HepG2 (cell line): ENCODE data around the gene SCAANT1. TPM values are rescaled to one million over a fixed set of nuclear protein-coding genes. Genes with fewer than 3 reads are reported as not detected.

Source experiments
- ATAC-seq: fragments of 200-7000 bp; cut with Tn5 transposase; 3 replicates; pipeline ENCODE4 v1.9.1; 2020; ENCODE audit warnings: mild to moderate bottlenecking, moderate library complexity
- BruUV-seq: library from RNA; stranded (reverse); fragments of 400-500 nt; replicated peaks from 2 replicates; lab custom pipeline; 2021; lab: Mats Ljungman, UMichigan
- CTCF ChIA-PET: fragments of 300-600 bp; formaldehyde crosslinking; extraction: SDS; loops from one replicate; lab custom pipeline; 2021; ENCODE audit warnings: low total read pairs, inconsistent platforms, low intra/inter-chr PET ratio; lab: Yijun Ruan, JAX
- POLR2A ChIA-PET: fragments of 350-600 bp; sonication (Branson Sonifier 250); formaldehyde crosslinking; loops from one replicate; lab custom pipeline; 2020; ENCODE audit warnings: antibody characterized with exemption, inconsistent platforms; lab: Yijun Ruan, JAX
- DNase-seq: peaks from one replicate; pipeline ENCODE4 v3.0.0-alpha.2; 2015; ENCODE audit warnings: low spot score
- FAIRE-seq: peaks from 3 replicates; lab custom pipeline; 2011; peaks lifted over from hg19 to GRCh38; lab: Jason Lieb, UNC
- H2AFZ ChIP-seq: one replicate; pipeline ENCODE4 v1.6.1; 2011; ENCODE audit warnings: low read length, inconsistent platforms
- H3K27ac ChIP-seq: fragments of 300-600 bp; 3 replicates; pipeline ENCODE4 v1.8.0; 2011; ENCODE audit warnings: mixed run types, mild to moderate bottlenecking, mixed read lengths, low read length, inconsistent platforms; ENCODE audit not compliant: insufficient read depth; ENCODE audit errors: extremely low read length
- H3K27me3 ChIP-seq, 2 experiments: fragments of 200-600 bp in 1 of 2; 2 replicates in 1 of 2; 3 replicates in 1 of 2; pipeline versions ENCODE4 v1.6.0 to v1.8.0; 2011; ENCODE audit warnings: low read length in 2 of 2, mild to moderate bottlenecking in 2 of 2, moderate library complexity in 2 of 2, inconsistent platforms in 1 of 2; ENCODE audit not compliant: insufficient read depth in 2 of 2, control insufficient read depth in 1 of 2
- H3K36me3 ChIP-seq, 2 experiments: fragments of 200-600 bp in 1 of 2; replicated peaks in 1 of 2; 2 replicates in 1 of 2; 3 replicates in 1 of 2; pipeline versions ENCODE4 v1.5.1 to v1.8.0; 2011; ENCODE audit warnings: low read length in 2 of 2, inconsistent platforms in 1 of 2; ENCODE audit not compliant: insufficient read depth in 2 of 2, control insufficient read depth in 1 of 2
- H3K4me1 ChIP-seq: 2 replicates; pipeline ENCODE4 v1.5.1; 2012; ENCODE audit warnings: low read length, inconsistent platforms; ENCODE audit not compliant: insufficient read depth
- H3K4me2 ChIP-seq: 2 replicates; pipeline ENCODE4 v1.6.0; 2011; ENCODE audit warnings: low read depth, low read length, inconsistent platforms
- H3K4me3 ChIP-seq, 3 experiments: fragments of 200-600 bp in 1 of 3; sonication (generic), shearing (Covaris generic) in 1 of 3; replicated peaks in 1 of 3; 2 replicates each; pipeline ENCODE4 v1.5.1; 2011 to 2016; ENCODE audit warnings: low read length in 3 of 3, inconsistent platforms in 2 of 3, low read depth in 2 of 3, mild to moderate bottlenecking in 2 of 3, control low read depth in 1 of 3, mixed read lengths in 1 of 3; ENCODE audit not compliant: insufficient read depth in 1 of 3
- H3K79me2 ChIP-seq: one replicate; pipeline ENCODE4 v1.6.1; 2011; ENCODE audit warnings: low read length, inconsistent platforms; ENCODE audit not compliant: insufficient read depth
- H3K9ac ChIP-seq: 2 replicates; pipeline ENCODE4 v1.6.0; 2011; ENCODE audit warnings: mild to moderate bottlenecking, low read depth, low read length, inconsistent platforms; ENCODE audit not compliant: insufficient read depth
- H3K9me3 ChIP-seq: 2 replicates; pipeline ENCODE4 v1.5.1; 2012; ENCODE audit warnings: mild to moderate bottlenecking, low read length
- H4K20me1 ChIP-seq: 2 replicates; pipeline ENCODE4 v1.6.0; 2011; ENCODE audit warnings: inconsistent platforms, mild to moderate bottlenecking, low read length, moderate library complexity; ENCODE audit not compliant: insufficient read depth
- MAF1 ChIP-seq: sonication (generic); formaldehyde crosslinking; IDR thresholded peaks from 2 replicates; pipeline ENCODE4 v1.5.0; 2020; ENCODE audit warnings: missing genetic modification reagents, borderline replicate concordance
- NR2C2 ChIP-seq: sonication (generic); formaldehyde crosslinking; IDR thresholded peaks from 2 replicates; pipeline ENCODE4 v1.4.0; 2020; ENCODE audit warnings: missing genetic modification reagents, mild to moderate bottlenecking, moderate library complexity, borderline replicate concordance
- THAP7 ChIP-seq: sonication (generic); formaldehyde crosslinking; IDR thresholded peaks from 2 replicates; pipeline ENCODE4 v1.8.1; 2023; ENCODE audit warnings: mild to moderate bottlenecking, missing genetic modification reagents
- ZNF121 ChIP-seq: sonication (generic); formaldehyde crosslinking; IDR thresholded peaks from 2 replicates; pipeline ENCODE4 v1.5.0; 2020; ENCODE audit warnings: mild to moderate bottlenecking, missing genetic modification reagents
- ZNF282 ChIP-seq: fragments of 450-650 bp; IDR thresholded peaks from 2 replicates; pipeline ENCODE4 v1.6.1; 2018; ENCODE audit not compliant: partially characterized antibody
- ZNF549 ChIP-seq: sonication (generic); formaldehyde crosslinking; IDR thresholded peaks from 2 replicates; pipeline ENCODE4 v1.5.0; 2020; ENCODE audit warnings: missing genetic modification reagents
- ZNF781 ChIP-seq: sonication (generic); formaldehyde crosslinking; IDR thresholded peaks from 2 replicates; pipeline ENCODE4 v1.5.1; 2020; ENCODE audit warnings: borderline replicate concordance, mild to moderate bottlenecking, missing genetic modification reagents; ENCODE audit errors: not compliant biosample characterization
- ZSCAN20 ChIP-seq: sonication (generic); formaldehyde crosslinking; IDR thresholded peaks from 2 replicates; pipeline ENCODE4 v1.4.0; 2020; ENCODE audit warnings: missing genetic modification reagents, mild to moderate bottlenecking, borderline replicate concordance
- WGBS: methylation state at CpG from one replicate; pipeline ENCODE4 v1.1.6; 2017; ENCODE audit warnings: low lambda C conversion rate; 5-methylcytosine and 5-hydroxymethylcytosine counted together
- in situ Hi-C: cut with HindIII; loops from 2 replicates; pipeline ENCODE4 v1.10.0; 2017; ENCODE audit warnings: low pct_unique_long_range_greater_than_20kb; ENCODE audit not compliant: extremely low pct_ligation_motif_present
- intact Hi-C: fragments of 100-400 bp; cut with micrococcal nuclease; formaldehyde crosslinking; loops from one replicate; pipeline ENCODE4 v1.10.0; 2022; ENCODE audit not compliant: unreplicated experiment
- polyA plus RNA-seq, 8 experiments: library from polyadenylated mRNA; depleted of rRNA in 3 of 8; stranded (reverse) in 7 of 8; unstranded in 1 of 8; fragments of >200 nt; fragmentation: Illumina TruSeq in 4 of 8; extraction: Trizol in 4 of 8; gene quantifications; 2 replicates each; pipeline versions ENCODE4 v1.2.1 to v1.2.3, GENCODE V29; 2011 to 2016; ENCODE audit warnings: low read depth in 4 of 8, missing spikeins in 1 of 8, mixed read lengths in 1 of 8; ENCODE audit not compliant: insufficient read depth in 1 of 8
- total RNA-seq, 5 experiments: library from RNA; depleted of rRNA; stranded (reverse); fragments of >200 nt; fragmentation: Illumina TruSeq; extraction: Trizol; gene quantifications; 2 replicates each; pipeline ENCODE4 v1.2.3, GENCODE V29; 2016; ENCODE audit warnings: low read depth in 1 of 5

Gene SCAANT1
- total and polyA plus RNA-seq, 2 of the 13 experiments (the other 11 are each of a cell fraction or from before 2014, with no cell fraction given), result not detected

DNA sequence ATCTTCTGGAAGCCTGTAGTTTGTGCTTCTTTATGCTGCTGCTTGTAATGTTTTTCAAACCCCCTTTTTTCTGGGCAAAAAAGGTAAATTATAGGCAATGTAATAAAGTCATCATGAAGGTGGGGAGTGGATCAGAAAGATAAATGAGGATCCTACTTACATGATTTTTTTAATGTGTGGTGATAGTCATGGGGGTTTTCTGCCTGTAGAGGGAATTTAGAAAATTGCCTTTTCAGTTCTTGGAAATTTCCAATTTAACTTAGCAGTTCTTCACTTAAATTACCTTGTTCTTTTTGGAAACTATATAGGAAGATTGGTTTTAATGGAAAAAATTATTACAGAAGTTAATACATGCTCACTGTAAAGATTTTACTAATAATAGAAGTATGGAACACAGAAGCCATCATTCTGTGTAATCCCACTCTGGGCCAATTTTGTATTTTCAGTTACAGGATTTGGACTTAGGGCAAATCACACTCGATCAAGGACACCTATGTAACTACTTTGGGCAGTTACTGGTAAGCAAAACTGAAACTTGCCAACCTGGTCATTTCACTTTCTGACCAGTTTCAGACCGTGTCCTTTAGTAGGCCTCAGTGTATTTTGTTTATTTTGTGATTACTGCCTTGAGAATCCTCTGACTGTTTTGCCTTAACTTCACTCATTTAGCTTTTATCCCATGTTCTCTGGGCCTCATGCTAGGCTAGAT, 10.5 kb upstream of the SCAANT1 start:
- Histone ChIP-seq H3K27me3 (no peaks in the 10 kb centered on the region), H3K4me2 (no peak overlapping the region), H2AFZ (no peak overlapping the region), H4K20me1 (no peaks in the 10 kb centered on the region), H3K79me2 (peaks cover 25% of the 10 kb centered on the region), H3K9ac (no peak overlapping the region), H3K4me1 (no peaks in the 10 kb centered on the region), H3K27ac (no peak overlapping the region), H3K36me3 (peaks cover 18 to 51% of the 10 kb centered on the region in 2 experiments), H3K9me3 (no peaks in the 10 kb centered on the region), H3K4me3 (no peak overlapping the region)
- WGBS, result 94% methylated on average over 2 of the region's 2 CpGs
- FAIRE-seq (no peak), DNase-seq (no peak), ATAC-seq (no peak)
- in situ Hi-C loops, result no loop called here
- no TSS peak for BruUV-seq
- CTCF ChIA-PET, result no interaction called here
- POLR2A ChIA-PET, result no interaction called here
- TF ChIP-seq ZNF282, result no peak
- TF ChIP-seq ZNF781 (CRISPR knock-in tag), result no peak
- TF ChIP-seq ZNF121 (CRISPR knock-in tag), result no peak
- no peak for TF ChIP-seq ZSCAN20 (CRISPR knock-in tag)
- TF ChIP-seq ZNF549 (CRISPR knock-in tag), result no peak
- TF ChIP-seq NR2C2 (CRISPR knock-in tag), result no peak
- intact Hi-C loops, result no loop called here

DNA sequence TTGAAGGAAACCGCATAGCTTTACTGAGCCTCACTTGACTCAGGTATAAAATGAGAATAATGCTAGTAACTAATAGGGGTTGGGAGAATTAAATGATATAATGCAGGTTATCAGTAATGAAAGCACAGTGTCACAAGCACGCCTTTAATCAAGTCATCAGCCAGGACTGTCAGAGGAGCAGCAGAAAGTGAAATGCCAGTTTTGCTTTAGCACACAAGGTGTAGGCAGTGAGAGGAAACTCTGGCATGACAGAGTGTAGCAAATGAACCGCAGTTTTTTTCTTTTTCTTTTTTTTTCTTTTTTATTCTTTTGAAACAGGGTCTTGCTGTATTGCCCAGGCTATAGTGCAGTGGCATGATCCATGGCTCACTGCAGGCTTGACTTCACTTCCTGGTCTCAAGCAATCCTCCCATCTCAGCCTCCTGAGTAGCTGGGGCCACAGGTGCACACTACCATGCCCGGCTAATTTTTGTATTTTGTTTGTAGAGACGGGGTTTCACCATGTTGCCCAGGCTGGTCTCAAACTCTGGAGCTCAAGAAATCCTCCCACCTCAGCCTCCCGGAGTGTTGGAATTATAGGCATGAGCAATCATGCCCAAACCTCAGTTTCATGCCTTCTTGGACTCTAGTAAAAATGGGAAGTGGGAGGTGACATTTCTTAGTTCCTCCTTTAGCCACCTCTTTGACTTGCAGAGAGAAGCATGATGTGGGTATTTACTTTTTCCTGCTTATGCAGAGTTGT, 9.7 kb upstream of the SCAANT1 start:
- Histone ChIP-seq H3K79me2 (peaks cover 24% of the 10 kb centered on the region), H4K20me1 (no peaks in the 10 kb centered on the region), H3K4me2 (no peak overlapping the region), H3K4me3 (no peak overlapping the region), H3K4me1 (no peaks in the 10 kb centered on the region), H3K27me3 (no peaks in the 10 kb centered on the region), H3K9me3 (no peaks in the 10 kb centered on the region), H3K36me3 (peaks cover 16 to 53% of the 10 kb centered on the region in 2 experiments), H3K27ac (no peak overlapping the region), H2AFZ (no peak overlapping the region), H3K9ac (no peak overlapping the region)
- BruUV-seq, result no TSS peak
- TF ChIP-seq MAF1 (no peak), ZNF121 (CRISPR knock-in tag) (0 out of 2 replicates have a peak, but pooled peaks have one; percentile 51), THAP7 (no peak)
- no peak for ATAC-seq
- no peak for FAIRE-seq
- ChIA-PET POLR2A (no interaction called here), CTCF (no interaction called here)
- no peak for DNase-seq
- intact Hi-C loops, result no loop called here
- 95% methylated on average over 6 of the region's 6 CpGs for WGBS
- in situ Hi-C loops, result no loop called here
